ENCODE data around the gene TCF7L1.

DNA sequence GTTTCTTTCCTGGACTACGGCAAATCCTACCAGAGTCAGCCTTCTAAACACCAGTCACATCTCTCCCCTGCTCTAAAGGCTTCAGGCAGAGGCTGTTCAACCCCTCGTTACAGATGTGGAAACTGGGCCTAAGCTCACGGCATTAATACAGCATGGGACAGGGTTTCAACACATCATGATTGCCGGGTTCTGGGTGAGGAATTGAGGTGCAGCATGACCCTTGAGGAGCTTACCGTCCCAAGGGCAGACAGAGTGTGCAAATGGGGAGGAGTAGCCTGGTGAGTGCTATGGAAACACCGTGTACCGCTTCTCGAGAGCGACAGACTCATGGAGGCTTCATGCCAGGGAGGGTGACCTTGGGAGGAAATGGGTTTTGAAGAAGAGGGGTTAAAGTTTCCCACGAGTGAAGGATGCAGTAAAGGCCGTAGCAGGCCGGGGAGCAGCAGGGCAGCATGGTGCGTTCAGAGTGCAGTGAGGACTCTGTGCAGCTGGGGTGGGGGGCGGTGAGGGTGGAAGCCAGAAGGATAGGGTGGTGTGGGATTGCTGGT is 143.5 kb downstream of the TCF7L1 start:
- TF ChIP-seq, protein P1, sequence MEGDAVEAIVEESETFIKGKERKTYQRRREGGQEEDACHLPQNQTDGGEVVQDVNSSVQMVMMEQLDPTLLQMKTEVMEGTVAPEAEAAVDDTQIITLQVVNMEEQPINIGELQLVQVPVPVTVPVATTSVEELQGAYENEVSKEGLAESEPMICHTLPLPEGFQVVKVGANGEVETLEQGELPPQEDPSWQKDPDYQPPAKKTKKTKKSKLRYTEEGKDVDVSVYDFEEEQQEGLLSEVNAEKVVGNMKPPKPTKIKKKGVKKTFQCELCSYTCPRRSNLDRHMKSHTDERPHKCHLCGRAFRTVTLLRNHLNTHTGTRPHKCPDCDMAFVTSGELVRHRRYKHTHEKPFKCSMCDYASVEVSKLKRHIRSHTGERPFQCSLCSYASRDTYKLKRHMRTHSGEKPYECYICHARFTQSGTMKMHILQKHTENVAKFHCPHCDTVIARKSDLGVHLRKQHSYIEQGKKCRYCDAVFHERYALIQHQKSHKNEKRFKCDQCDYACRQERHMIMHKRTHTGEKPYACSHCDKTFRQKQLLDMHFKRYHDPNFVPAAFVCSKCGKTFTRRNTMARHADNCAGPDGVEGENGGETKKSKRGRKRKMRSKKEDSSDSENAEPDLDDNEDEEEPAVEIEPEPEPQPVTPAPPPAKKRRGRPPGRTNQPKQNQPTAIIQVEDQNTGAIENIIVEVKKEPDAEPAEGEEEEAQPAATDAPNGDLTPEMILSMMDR (IDR thresholded peaks at IDR 0.05; ENCODE audit: insufficient read depth, low read depth, low read length): no peak
- no peak for TF ChIP-seq EZH2 (IDR thresholded peaks at IDR 0.05; ENCODE audit: insufficient read depth, low read length)

Measured in astrocyte (in vitro differentiated cells and primary cell).